ENCODE results near the gene MCM6.
"Not testable (repeated sequence)": the region's sequence is repeated elsewhere in the genome, so short reads cannot be mapped to it uniquely, and the experiment has no call there.

Gene MCM6

GRCh38 chr2:135876066-135876711 lies at the start of gene MCM6:
Gene MCM6 (minus strand): TSS chr2:135876443. CDS start chr2:135876365, 78 bp downstream.
- peak; percentile 97 for DNase-seq

- DNase-seq = no peak
Observed at GRCh38 chr2:135925571-135925970, 49.3 kb upstream of the MCM6 start.

- DNase-seq = no peak
Observed at GRCh38 chr2:135916207-135916606, 40.0 kb upstream of the MCM6 start.

- DNase-seq = no peak
Observed at GRCh38 chr2:135914485-135914884, 38.2 kb upstream of the MCM6 start.

GRCh38 chr2:135913727-135914365 lies 37.6 kb upstream of the MCM6 start:
- no peak for DNase-seq

GRCh38 chr2:135909976-135910375 lies 33.7 kb upstream of the MCM6 start:
- no peak for DNase-seq

- DNase-seq = no peak
Observed at GRCh38 chr2:135905679-135906078, 29.4 kb upstream of the MCM6 start.

- DNase-seq = no peak
Observed at GRCh38 chr2:135904341-135904989, 28.2 kb upstream of the MCM6 start.

GRCh38 chr2:135903650-135904049 lies 27.4 kb upstream of the MCM6 start:
- no peak for DNase-seq

GRCh38 chr2:135899567-135899966 lies 23.3 kb upstream of the MCM6 start:
- no peak for DNase-seq

- DNase-seq = no peak
Observed at GRCh38 chr2:135898234-135898786, 22.1 kb upstream of the MCM6 start.

GRCh38 chr2:135894930-135895329 lies 18.7 kb upstream of the MCM6 start:
- no peak for DNase-seq

GRCh38 chr2:135893374-135893794 lies 17.1 kb upstream of the MCM6 start:
- DNase-seq = no peak

- DNase-seq = peak; percentile 79
Observed at GRCh38 chr2:135890835-135891234, 14.6 kb upstream of the MCM6 start.

- no peak for DNase-seq
Observed at GRCh38 chr2:135890149-135890548, 13.9 kb upstream of the MCM6 start.

- not testable (repeated sequence) for DNase-seq
Observed at GRCh38 chr2:135888587-135888986, 12.3 kb upstream of the MCM6 start.

- no peak for DNase-seq
Observed at GRCh38 chr2:135885709-135886108, 9.5 kb upstream of the MCM6 start.

- no peak for DNase-seq
Observed at GRCh38 chr2:135882415-135882814, 6.2 kb upstream of the MCM6 start.

- not testable (repeated sequence) for DNase-seq
Observed at GRCh38 chr2:135876770-135877169, 527 bp upstream of the MCM6 start.

GRCh38 chr2:135875491-135876065 lies 665 bp downstream of the MCM6 start:
- peak; percentile 16 for DNase-seq

- DNase-seq = no peak
Observed at GRCh38 chr2:135874777-135875365, 1.4 kb downstream of the MCM6 start.

GRCh38 chr2:135870571-135870970 lies 5.7 kb downstream of the MCM6 start:
- DNase-seq = no peak

- no peak for DNase-seq
Observed at GRCh38 chr2:135863233-135863632, 13.0 kb downstream of the MCM6 start.
